Upper lobe of left lung (tissue), 6 donors: ENCODE measurements around the gene HCLS1. TPM values are rescaled to one million over a fixed set of nuclear protein-coding genes. Genes with fewer than 3 reads are reported as not detected.

Source experiments
- ATAC-seq, 2 donors: fragments of 200-7000 bp; cut with Tn5 transposase; one replicate each; pipeline ENCODE4 v1.9.1; 2022; ENCODE audit warnings: mild to moderate bottlenecking in 2 of 2, moderate library complexity in 2 of 2; ENCODE audit not compliant: low FRiP score in 2 of 2
- DNase-seq, 2 donors: peaks; one replicate each; pipeline ENCODE4 v3.0.0-alpha.2; 2019 to 2020
- H3K27ac ChIP-seq, 4 donors: fragments of 200-600 bp; sonication (generic); one replicate each; pipeline ENCODE4 v1.5.1; 2016 to 2019
- H3K27me3 ChIP-seq, 4 donors: fragments of 200-600 bp; sonication (generic); one replicate each; pipeline ENCODE4 v1.5.1; 2017 to 2019
- H3K36me3 ChIP-seq, 4 donors: fragments of 200-600 bp; sonication (generic); one replicate each; pipeline ENCODE4 v1.5.1; 2016 to 2019
- H3K4me1 ChIP-seq, 4 donors: fragments of 200-600 bp; sonication (generic); one replicate each; pipeline ENCODE4 v1.5.1; 2018 to 2019
- H3K4me3 ChIP-seq, 4 donors: fragments of 200-600 bp; sonication (generic); one replicate each; pipeline ENCODE4 v1.5.1; 2017 to 2019; ENCODE audit warnings: mild to moderate bottlenecking in 2 of 4, moderate library complexity in 1 of 4
- H3K9me3 ChIP-seq, 4 donors: fragments of 200-600 bp; sonication (generic); one replicate each; pipeline ENCODE4 v1.5.1; 2018 to 2019
- CTCF ChIP-seq, 6 experiments: fragments of 450-650 bp in 4 of 6; fragments of 200-600 bp in 2 of 6; sonication (generic) in 2 of 6; IDR thresholded peaks; one replicate each; pipeline ENCODE4 v1.5.1; 2016 to 2019; ENCODE audit warnings: antibody characterized with exemption in 6 of 6
- EP300 ChIP-seq, 4 donors: sonication (generic); formaldehyde crosslinking; IDR thresholded peaks; one replicate each; pipeline ENCODE4 v1.5.1; 2017; ENCODE audit warnings: antibody characterized with exemption in 4 of 4, control low read depth in 2 of 4
- POLR2A ChIP-seq, 4 donors: fragments of 450-650 bp; IDR thresholded peaks; one replicate each; pipeline ENCODE4 v1.5.1; 2016 to 2017; ENCODE audit warnings: antibody characterized with exemption in 4 of 4, mild to moderate bottlenecking in 2 of 4
- POLR2AphosphoS5 ChIP-seq, 2 donors: sonication (generic); formaldehyde crosslinking; IDR thresholded peaks; one replicate each; pipeline ENCODE4 v1.5.1; 2017; ENCODE audit warnings: antibody characterized with exemption in 2 of 2
- WGBS, 2 donors: methylation state at CpG; one replicate each; pipeline ENCODE4 v1.1.5; 2017 to 2018; 5-methylcytosine and 5-hydroxymethylcytosine counted together
- total RNA-seq, 6 donors: library from RNA; depleted of rRNA in 4 of 6; stranded (reverse); fragments of >200 nt in 4 of 6; gene quantifications; one replicate each; pipeline versions ENCODE4 v1.1.0 to v1.2.1, GENCODE V29; 2016 to 2021
- donor health status: DM: no; HTN: no; CAD: no; lungs with moderate emphysema.
- donor health status: DM: no; HTN: yes; CAD: no; lungs with severe emphysema.

HCLS1 gene
- total RNA-seq, 6 donors from 2014 or later = 71.7 to 234 (median 110) TPM

DNA sequence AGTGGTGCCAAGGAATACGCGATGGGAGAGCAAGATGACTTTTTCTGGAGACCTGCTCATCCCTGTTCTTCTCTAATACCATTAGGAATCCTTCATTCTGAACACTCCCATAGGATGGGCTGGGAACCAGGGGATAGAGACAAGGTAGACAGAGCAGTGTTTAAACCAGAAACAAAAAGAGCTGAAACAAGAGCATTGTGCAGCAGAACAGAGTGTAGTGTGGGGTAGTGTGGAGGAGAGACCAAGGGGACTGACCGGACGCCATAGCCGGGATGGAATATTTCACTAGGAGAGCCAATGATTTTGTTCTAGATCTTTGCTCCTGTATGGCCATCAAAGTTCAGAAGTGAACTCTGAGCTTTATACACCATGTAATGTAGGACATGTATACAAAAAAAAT, 15.6 kb downstream of the HCLS1 start:
- no peak for TF ChIP-seq POLR2A (IDR thresholded peaks at IDR 0.05)
- peaks cover 2 to 20% (median 16%) of the 10 kb centered on the region in 4 donors for H3K36me3 ChIP-seq
- peaks cover 0 to 3% (median 0%) of the 10 kb centered on the region in 4 donors for H3K4me1 ChIP-seq
- H3K4me3 ChIP-seq = no peak overlapping the region
- H3K27me3 ChIP-seq = no peaks in the 10 kb centered on the region
- ATAC-seq (no peak), DNase-seq (no peak)
- no peaks in the 10 kb centered on the region for H3K9me3 ChIP-seq
- 92 to 97% methylated on average over 5 of the region's 5 CpGs for WGBS, 2 donors
- no peak overlapping the region for H3K27ac ChIP-seq

GRCh38 chr3:121642601-121643314, 17.9 kb downstream of the HCLS1 start:
- ATAC-seq (no peak), DNase-seq (no peak)
- H3K36me3 ChIP-seq = peaks cover 2 to 24% (median 16%) of the 10 kb centered on the region in 4 donors
- no peak overlapping the region for H3K27ac ChIP-seq
- TF ChIP-seq POLR2AphosphoS5 (IDR thresholded peaks at IDR 0.05) (no peak), CTCF (IDR thresholded peaks at IDR 0.05) (no peak), POLR2A (IDR thresholded peaks at IDR 0.05) (no peak), EP300 (IDR thresholded peaks at IDR 0.05) (no peak)
- no peak overlapping the region for H3K4me3 ChIP-seq
- no peaks in the 10 kb centered on the region for H3K9me3 ChIP-seq
- WGBS, 2 donors = 70 to 78% methylated on average over 9 of the region's 9 CpGs
- H3K27me3 ChIP-seq = no peaks in the 10 kb centered on the region
- no peaks in the 10 kb centered on the region for H3K4me1 ChIP-seq

GRCh38 chr3:121641127-121641526, 19.6 kb downstream of the HCLS1 start:
- ATAC-seq = no peak
- Histone ChIP-seq H3K9me3 (no peaks in the 10 kb centered on the region), H3K4me3 (no peak overlapping the region), H3K27ac (no peak overlapping the region), H3K36me3 (peaks cover 5 to 25% (median 22%) of the 10 kb centered on the region in 4 donors), H3K4me1 (no peaks in the 10 kb centered on the region), H3K27me3 (no peaks in the 10 kb centered on the region)
- DNase-seq = no peak
- 96 to 97% methylated on average over 2 of the region's 2 CpGs for WGBS, 2 donors
- TF ChIP-seq EP300 (IDR thresholded peaks at IDR 0.05) (no peak), POLR2A (IDR thresholded peaks at IDR 0.05) (no peak), POLR2AphosphoS5 (IDR thresholded peaks at IDR 0.05) (no peak), CTCF (IDR thresholded peaks at IDR 0.05) (no peak)

- WGBS, 2 donors = 79 to 100% methylated on average over 1 of the region's 1 CpG
- Histone ChIP-seq H3K4me1 (no peaks in the 10 kb centered on the region), H3K36me3 (peaks cover 3 to 35% (median 25%) of the 10 kb centered on the region in 4 donors), H3K9me3 (no peaks in the 10 kb centered on the region), H3K27ac (no peak overlapping the region), H3K27me3 (no peaks in the 10 kb centered on the region), H3K4me3 (no peak overlapping the region)
- DNase-seq = no peak
- ATAC-seq = no peak
- TF ChIP-seq CTCF (IDR thresholded peaks at IDR 0.05) (no peak), POLR2AphosphoS5 (IDR thresholded peaks at IDR 0.05) (no peak), EP300 (IDR thresholded peaks at IDR 0.05) (no peak), POLR2A (IDR thresholded peaks at IDR 0.05) (no peak)
These were observed 22.8 kb downstream of the HCLS1 start for GRCh38 chr3:121637922-121638321.

GRCh38 chr3:121630355-121630754, 30.3 kb downstream of the HCLS1 start:
- DNase-seq (no peak), ATAC-seq (no peak)
- Histone ChIP-seq H3K4me3 (no peak overlapping the region), H3K27ac (no peak overlapping the region), H3K9me3 (no peaks in the 10 kb centered on the region), H3K4me1 (no peaks in the 10 kb centered on the region), H3K36me3 (peaks cover 0 to 25% (median 19%) of the 10 kb centered on the region in 4 donors), H3K27me3 (no peaks in the 10 kb centered on the region)
- 95 to 100% methylated on average over 1 of the region's 1 CpG for WGBS, 2 donors
- TF ChIP-seq CTCF (IDR thresholded peaks at IDR 0.05) (no peak), POLR2A (IDR thresholded peaks at IDR 0.05) (no peak), EP300 (IDR thresholded peaks at IDR 0.05) (no peak), POLR2AphosphoS5 (IDR thresholded peaks at IDR 0.05) (no peak)
